HG03442 (cell line): ENCODE data around the gene BORCS6.

Experiments used
- ATAC-seq: cut with Tn5 transposase; IDR thresholded peaks from one replicate; pipeline ENCODE4 v1.9.1; 2021; ENCODE audit warnings: mild to moderate bottlenecking, moderate library complexity; ENCODE audit not compliant: unreplicated experiment

The BORCS6 gene

DNA sequence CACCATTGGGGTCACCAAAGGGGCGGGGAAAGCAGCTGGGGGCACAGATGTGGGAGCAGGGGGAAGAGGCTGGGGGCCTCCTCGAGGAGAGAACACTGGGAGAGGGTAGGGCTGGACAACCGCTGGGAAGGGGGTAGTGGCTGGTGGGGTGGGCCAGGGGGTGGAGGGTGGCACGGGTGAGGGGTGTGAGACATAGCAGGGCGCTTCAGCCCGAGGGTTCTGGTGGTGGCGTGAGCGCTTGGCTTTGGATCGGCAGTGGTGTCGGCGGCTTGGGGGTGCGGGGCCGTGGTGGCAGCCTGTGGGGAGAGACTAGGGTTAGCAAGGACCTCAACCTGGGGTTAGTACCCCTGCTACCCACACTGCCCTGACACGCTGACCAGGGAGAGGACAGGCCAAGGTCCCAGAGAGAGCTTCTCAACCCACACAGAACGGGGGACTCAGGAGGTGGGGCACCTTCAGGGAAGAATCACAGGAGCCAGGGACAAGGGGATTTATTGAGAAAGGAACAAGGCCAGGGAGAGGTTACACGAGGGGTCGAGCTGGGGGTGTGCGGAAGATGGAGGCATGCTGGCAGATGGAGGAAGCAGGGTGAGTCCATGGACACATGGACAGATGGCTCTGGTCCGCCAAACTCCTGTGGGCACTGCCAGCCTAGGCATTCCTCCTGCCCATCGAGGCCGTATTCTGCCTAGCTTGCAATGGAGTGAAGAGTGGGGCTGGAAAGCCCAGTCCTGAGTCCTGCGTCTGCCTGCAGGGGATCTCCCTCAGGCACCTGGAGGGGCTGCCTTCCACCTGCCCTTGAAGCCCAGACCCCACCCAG is 46.2 kb downstream of the BORCS6 start:
- ATAC-seq: no peak

GRCh38 chr17:8142887-8143580 is 46.9 kb downstream of the BORCS6 start:
- ATAC-seq: no peak

- ATAC-seq: no peak
These were observed 47.7 kb downstream of the BORCS6 start for GRCh38 chr17:8142158-8142886.

DNA sequence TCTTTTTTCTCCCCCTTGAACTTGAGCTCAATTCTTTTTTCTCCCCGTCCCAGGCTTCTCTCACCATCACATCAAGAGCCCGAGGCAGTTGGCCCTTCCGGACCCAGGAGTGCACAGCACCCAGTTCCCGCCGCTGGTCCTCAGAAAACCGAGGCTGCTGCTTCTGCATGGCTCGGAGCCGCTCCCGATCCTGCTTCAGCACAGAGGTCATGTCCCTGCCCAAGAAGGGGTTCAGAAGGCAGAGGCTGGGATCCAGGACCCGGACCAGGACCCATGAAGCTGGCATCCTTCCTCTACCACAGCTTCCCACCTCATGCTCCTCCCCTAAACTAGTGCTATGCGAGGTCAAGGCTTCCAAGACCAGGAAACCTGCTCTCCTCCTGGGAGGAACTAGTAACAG is 48.2 kb downstream of the BORCS6 start:
- ATAC-seq: no peak

DNA sequence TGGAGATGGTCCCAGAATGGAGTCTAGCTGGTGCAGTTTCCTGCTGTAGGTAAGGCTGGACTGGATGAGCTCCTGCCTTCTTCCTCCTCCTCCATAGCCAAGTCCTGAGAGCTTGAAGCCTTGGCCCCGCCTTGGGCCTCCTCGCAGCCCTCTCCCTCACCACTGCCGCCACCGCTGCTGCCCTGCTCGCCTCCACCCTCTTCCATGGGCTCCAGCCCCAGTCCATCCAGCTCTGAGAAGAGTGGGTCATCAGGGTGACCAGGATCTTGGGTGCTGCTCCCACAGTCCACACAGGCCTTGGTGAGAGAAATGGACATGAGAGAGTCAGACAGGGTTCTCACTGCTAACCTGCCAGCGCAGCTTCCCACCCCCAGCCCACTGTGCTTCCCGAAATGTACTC is 48.9 kb downstream of the BORCS6 start:
- ATAC-seq: no peak

GRCh38 chr17:8140065-8141029 is 49.6 kb downstream of the BORCS6 start:
- no peak for ATAC-seq

GRCh38 chr17:8138672-8139371 is 51.2 kb downstream of the BORCS6 start:
- ATAC-seq: peak; percentile 81

DNA sequence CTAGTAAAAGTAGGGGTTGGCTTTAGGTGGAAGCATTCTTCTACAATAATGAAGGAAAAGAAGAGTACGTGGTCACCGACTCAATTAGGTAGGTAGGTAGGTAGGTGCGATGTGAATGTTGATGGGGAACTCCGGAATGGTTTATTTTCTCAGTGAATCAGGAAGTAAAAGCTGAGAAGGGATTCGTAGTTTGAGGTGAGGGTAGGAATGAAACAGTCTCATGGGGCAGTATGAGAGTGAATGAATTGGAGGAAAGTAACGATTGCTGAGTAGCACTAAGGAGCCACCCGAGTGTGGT is 51.7 kb downstream of the BORCS6 start:
- no peak for ATAC-seq
